AG04450 (cell line): ENCODE measurements around the gene CCS. TPM values are rescaled to one million over a fixed set of nuclear protein-coding genes. Genes with fewer than 3 reads are reported as not detected.
"Not testable (repeated sequence)": the region's sequence is repeated elsewhere in the genome, so short reads cannot be mapped to it uniquely, and the experiment has no call there.

Experiments
- CTCF ChIA-PET: fragments of 300-600, 350-600 bp; formaldehyde crosslinking; extraction: SDS; loops from one replicate; lab custom pipeline; 2022; ENCODE audit warnings: antibody characterized with exemption, inconsistent platforms; lab: Charles Lee
- POLR2A ChIA-PET: fragments of 350-600 bp; formaldehyde crosslinking; extraction: SDS; loops from one replicate; lab custom pipeline; 2021; ENCODE audit warnings: antibody characterized with exemption, inconsistent platforms; lab: Yijun Ruan, JAX
- DNase-seq: peaks from one replicate; pipeline ENCODE4 v3.0.0-alpha.2; 2011; ENCODE audit warnings: low read depth, low spot score
- H3K27ac ChIP-seq: one replicate; pipeline ENCODE4 v1.5.1; 2012; ENCODE audit warnings: low read depth, low read length, control low read depth
- H3K27me3 ChIP-seq: one replicate; pipeline ENCODE4 v1.6.0; 2012; ENCODE audit warnings: low read length; ENCODE audit not compliant: control insufficient read depth, insufficient read depth
- H3K4me3 ChIP-seq: 2 replicates; pipeline ENCODE4 v1.5.1; 2011; ENCODE audit warnings: mild to moderate bottlenecking, low read depth, low read length, control low read depth
- H3K9me3 ChIP-seq: 2 replicates; pipeline ENCODE4 v1.5.1; 2012; ENCODE audit warnings: low read length; ENCODE audit not compliant: control insufficient read depth, insufficient read depth
- CTCF ChIP-seq: IDR thresholded peaks from 2 replicates; pipeline ENCODE4 v1.5.1; 2011; ENCODE audit warnings: low read depth, low read length, control low read depth, inconsistent platforms
- polyA plus RNA-seq: library from polyadenylated mRNA; depleted of rRNA; stranded (reverse); fragments of >200 nt; gene quantifications from 2 replicates; pipeline ENCODE4 v1.2.3, GENCODE V29; 2011

The CCS gene
- polyA plus RNA-seq, 1 experiment: 26.7 TPM

- peak overlapping the region; percentile 86 for H3K27ac ChIP-seq
- no peaks in the 10 kb centered on the region for H3K27me3 ChIP-seq
- peak overlapping the region; percentile 59 for H3K4me3 ChIP-seq
- no peak for DNase-seq
- CTCF ChIA-PET: interaction anchor here (0.6 to 1.4 kb wide), 4 partner anchors 19 to 1146 kb away, joined by 3 to 5 read pairs (median 3); partner anchors contain the start of genes CCDC87 and CCS
- H3K9me3 ChIP-seq: no peaks in the 10 kb centered on the region; the same call in 1 of the 2 replicates
- POLR2A ChIA-PET: interaction anchor here (0.7 to 3.0 kb wide), 14 partner anchors 8 to 206 kb away, joined by 3 to 61 read pairs (median 5); partner anchors contain the start of genes ACTN3, CTSF, DPP3 and RBM14
- TF ChIP-seq CTCF: no peak
Measured at GRCh38 chr11:66637557-66638176, 44.7 kb downstream of the CCS start.

- Histone ChIP-seq H3K27me3 (no peaks in the 10 kb centered on the region), H3K9me3 (peaks cover 1% of the 10 kb centered on the region; the same call in 1 of the 2 replicates), H3K27ac (peak within 1 kb of the TSS; percentile 88), H3K4me3 (peak within 1 kb of the TSS; percentile 98)
- ChIA-PET POLR2A (interaction anchor here (0.7 to 3.0 kb wide), 16 partner anchors 9 to 468 kb away, joined by 3 to 61 read pairs (median 5); partner anchors contain the start of genes ACTN3, CTSF, DPP3 and RBM14), CTCF (interaction anchor here (0.8 to 1.4 kb wide), 3 partner anchors 19 to 46 kb away, joined by 3 to 5 read pairs (median 3); partner anchors contain the start of genes CCDC87 and CCS)
- peak; percentile 100 for DNase-seq
- 0 out of 2 replicates have a peak, but pooled peaks have one; percentile 21 for TF ChIP-seq CTCF
Measured at GRCh38 chr11:66638177-66639065, 45.4 kb downstream of the CCS start, which contains the start of gene RBM4. Gene RBM4 (plus strand): TSS chr11:66638703. CDS start chr11:66639712, 1,009 bp downstream.

GRCh38 chr11:66639066-66639813 lies 46.3 kb downstream of the CCS start:
- TF ChIP-seq CTCF: no peak
- no peak for DNase-seq
- CTCF ChIA-PET: no interaction called here
- Histone ChIP-seq H3K27me3 (no peaks in the 10 kb centered on the region), H3K4me3 (peak overlapping the region; percentile 98), H3K27ac (peak overlapping the region; percentile 88), H3K9me3 (peaks cover 3% of the 10 kb centered on the region; the same call in 1 of the 2 replicates)
- POLR2A ChIA-PET: interaction anchor here (1.3 to 2.3 kb wide), 6 partner anchors 8 to 93 kb away, joined by 4 to 25 read pairs (median 8); partner anchors contain the start of genes ACTN3, RBM4B and ZDHHC24

- H3K27ac ChIP-seq, H3K9me3 ChIP-seq, DNase-seq, CTCF ChIA-PET, H3K27me3 ChIP-seq: not testable (repeated sequence)
- POLR2A ChIA-PET: interaction anchor here (0.5 kb wide), 1 partner anchor 17 kb away, joined by 4 read pairs; no protein-coding TSS in a partner anchor
- peak overlapping the region; percentile 98 for H3K4me3 ChIP-seq
Measured at GRCh38 chr11:66639814-66640340, 46.9 kb downstream of the CCS start.
